GM21619 (cell line): ENCODE data around the gene POPDC3.
"Not testable (repeated sequence)": the region's sequence is repeated elsewhere in the genome, so short reads cannot be mapped to it uniquely, and the experiment has no call there.

Source experiments
- ATAC-seq: cut with Tn5 transposase; IDR thresholded peaks from one replicate; pipeline ENCODE4 v1.9.1; 2021; ENCODE audit not compliant: unreplicated experiment

POPDC3 gene

GRCh38 chr6:105196076-105196475 is 16.3 kb upstream of the POPDC3 start:
- ATAC-seq, result no peak

- no peak for ATAC-seq
These were observed 14.8 kb upstream of the POPDC3 start for GRCh38 chr6:105194591-105194990.

GRCh38 chr6:105194106-105194505 is 14.3 kb upstream of the POPDC3 start:
- ATAC-seq, result no peak

DNA sequence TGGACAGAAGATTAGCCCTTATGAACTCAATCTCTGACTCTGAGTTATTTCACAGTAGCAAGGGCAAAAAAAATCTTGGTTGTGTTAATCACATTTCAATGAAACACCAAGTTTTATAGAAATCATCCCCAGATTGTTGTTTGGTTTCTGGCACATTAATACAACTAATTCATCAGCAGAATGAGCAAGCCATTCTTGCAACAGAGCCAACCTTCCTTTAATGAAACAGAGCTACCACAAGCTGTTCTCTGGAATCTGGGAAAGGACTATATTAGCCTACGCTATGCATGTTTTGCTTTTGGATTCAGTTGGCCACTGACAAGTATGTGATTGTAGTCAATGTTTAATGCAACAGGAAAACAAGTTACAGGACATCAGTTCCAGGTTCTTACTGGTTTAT is 13.8 kb upstream of the POPDC3 start:
- no peak for ATAC-seq

GRCh38 chr6:105192707-105193465 is 13.1 kb upstream of the POPDC3 start:
- no peak for ATAC-seq

- no peak for ATAC-seq
These were observed 11.5 kb upstream of the POPDC3 start for GRCh38 chr6:105191351-105191750.

DNA sequence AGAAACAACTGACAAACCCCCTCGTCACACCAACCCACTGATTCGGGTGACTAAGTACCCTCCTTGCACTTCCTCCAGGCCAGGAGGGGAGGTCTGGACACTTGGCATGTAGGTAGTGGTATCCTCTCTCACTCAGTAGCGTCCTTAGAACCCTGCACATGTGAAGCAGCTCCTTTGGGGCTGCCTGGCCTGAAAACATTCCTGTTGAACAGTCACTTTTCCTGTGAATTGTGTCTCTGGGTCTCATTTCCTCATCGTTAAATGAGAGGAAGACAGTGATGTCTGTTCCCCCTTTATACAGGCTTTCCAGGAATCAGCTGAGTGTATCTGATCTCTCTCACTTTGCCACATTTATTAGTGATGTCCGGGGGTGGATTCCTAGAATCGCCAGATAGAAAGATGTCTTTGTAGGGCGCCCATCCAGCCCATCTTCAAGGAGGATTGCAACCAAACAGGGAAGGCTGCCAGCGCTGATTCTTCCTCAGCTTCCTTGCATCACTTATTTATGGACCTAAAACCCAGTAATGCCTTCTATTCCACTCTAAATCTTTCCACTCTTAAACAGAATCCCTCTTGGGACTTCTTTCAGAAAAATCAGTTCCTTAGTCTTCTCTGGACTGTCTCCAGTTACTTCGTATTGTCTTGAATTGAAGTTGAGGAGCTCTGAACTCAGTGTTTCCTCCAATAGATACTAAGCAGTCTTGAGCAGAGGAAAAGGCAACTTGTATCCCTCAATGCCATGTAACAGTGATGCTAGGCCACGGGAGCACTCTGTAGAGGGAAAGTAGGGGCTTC is 9.4 kb upstream of the POPDC3 start:
- ATAC-seq, result no peak

DNA sequence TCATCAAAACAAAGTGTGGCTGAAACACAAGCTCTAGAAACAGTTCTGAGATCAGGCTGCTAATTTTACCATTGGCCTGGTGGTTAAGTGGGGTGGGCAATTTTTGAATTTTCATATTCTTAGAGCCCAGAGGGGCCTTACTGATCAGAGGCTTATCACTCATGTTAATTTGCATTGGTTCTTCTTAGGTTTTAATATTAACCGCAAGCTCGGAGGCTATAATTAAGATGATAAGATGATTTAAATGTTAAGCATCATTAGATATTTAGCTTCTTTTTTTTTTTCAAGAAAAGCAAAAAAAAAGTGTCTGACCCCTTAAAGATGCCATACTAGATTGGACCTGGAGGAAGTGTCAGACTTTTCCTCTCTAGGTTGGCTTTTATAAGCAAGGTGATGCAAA is 8.4 kb upstream of the POPDC3 start:
- no peak for ATAC-seq

- ATAC-seq, result no peak
These were observed 6.8 kb upstream of the POPDC3 start for GRCh38 chr6:105186576-105186975.

- ATAC-seq, result no peak
These were observed 5.1 kb upstream of the POPDC3 start for GRCh38 chr6:105184921-105185320.

DNA sequence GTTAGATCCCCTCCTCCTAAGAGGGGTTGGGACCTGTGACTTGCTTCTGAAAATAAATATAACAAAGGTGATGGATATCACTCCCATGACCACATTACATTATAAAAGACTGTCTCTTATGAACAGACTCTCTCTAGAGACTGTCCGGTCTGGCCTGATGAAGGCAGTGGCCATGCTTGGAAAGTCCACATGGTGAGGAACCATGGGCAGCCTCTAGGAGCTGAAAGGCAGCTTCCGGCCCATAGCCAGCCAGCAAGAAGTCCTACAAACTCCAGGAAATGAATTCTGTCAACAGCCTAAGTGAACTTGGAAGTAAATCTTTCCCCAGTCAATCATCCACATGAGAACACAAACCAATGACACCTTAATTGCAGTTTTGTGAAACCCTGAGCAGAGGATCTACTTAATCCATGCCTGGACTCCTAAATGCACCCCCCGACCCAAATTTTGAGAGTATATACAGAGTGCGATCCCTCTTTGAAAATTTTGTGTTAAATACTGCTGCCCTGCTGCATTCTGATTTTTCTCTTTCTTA is 2.2 kb upstream of the POPDC3 start:
- ATAC-seq, result no peak

- no peak for ATAC-seq
These were observed 1.2 kb downstream of the POPDC3 start for GRCh38 chr6:105178636-105179035.

GRCh38 chr6:105178110-105178509 is 1.7 kb downstream of the POPDC3 start:
- no peak for ATAC-seq

GRCh38 chr6:105177556-105177955 is 2.3 kb downstream of the POPDC3 start:
- ATAC-seq, result no peak

- ATAC-seq, result no peak
These were observed 5.3 kb downstream of the POPDC3 start for GRCh38 chr6:105174512-105174911.

DNA sequence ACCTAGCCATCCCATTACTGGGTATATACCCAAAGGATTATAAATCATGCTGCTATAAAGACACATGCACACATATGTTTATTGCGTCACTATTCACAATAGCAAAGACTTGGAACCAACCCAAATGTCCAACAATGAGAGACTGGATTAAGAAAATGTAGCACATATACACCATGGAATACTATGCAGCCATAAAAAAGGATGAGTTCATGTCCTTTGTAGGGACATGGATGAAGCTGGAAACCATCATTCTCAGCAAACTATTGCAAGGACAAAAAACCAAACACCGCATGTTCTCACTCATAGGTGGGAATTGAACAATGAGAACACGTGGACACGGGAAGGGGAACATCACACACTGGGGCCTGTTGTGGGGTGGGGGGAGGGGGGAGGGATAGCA is 7.3 kb downstream of the POPDC3 start:
- ATAC-seq, result not testable (repeated sequence)

GRCh38 chr6:105170059-105170458 is 9.8 kb downstream of the POPDC3 start:
- ATAC-seq, result no peak

DNA sequence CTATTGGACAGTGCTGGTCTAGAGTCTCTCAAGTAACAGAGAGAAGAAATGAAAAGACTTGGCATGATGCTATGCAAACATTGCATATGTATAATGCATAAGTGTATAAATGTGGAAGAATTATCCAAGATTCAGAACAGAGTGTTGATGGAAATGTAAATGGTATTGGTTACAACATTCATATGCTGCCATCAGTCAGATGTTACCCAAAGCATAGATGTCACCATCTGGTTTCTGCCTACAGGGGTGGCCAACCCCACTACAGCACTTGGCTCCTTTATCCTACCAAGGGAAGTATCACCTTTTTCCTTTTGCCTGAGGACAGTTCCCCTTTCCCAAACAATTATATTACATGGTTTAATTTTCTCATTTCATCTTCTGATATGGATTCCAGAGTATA is 11.9 kb downstream of the POPDC3 start:
- ATAC-seq, result no peak

GRCh38 chr6:105164418-105164817 is 15.4 kb downstream of the POPDC3 start:
- no peak for ATAC-seq

DNA sequence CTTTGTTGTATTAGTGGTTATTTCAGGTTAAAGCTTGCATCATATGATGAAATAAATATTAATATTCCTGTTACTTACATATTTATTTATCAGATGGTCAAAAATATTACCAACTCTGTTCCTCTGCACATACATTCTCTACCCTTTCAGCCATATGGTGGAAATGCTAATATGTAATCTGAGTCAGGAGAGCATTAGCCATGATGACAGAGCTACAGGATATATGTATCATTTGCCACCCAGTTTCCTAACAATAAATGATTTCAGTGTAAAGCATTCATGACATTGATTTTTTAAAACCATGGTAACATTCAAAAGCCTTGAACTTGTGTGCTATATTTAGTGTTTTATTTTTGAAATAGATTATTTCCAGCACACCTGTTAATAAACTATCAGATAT is 16.6 kb downstream of the POPDC3 start:
- no peak for ATAC-seq

DNA sequence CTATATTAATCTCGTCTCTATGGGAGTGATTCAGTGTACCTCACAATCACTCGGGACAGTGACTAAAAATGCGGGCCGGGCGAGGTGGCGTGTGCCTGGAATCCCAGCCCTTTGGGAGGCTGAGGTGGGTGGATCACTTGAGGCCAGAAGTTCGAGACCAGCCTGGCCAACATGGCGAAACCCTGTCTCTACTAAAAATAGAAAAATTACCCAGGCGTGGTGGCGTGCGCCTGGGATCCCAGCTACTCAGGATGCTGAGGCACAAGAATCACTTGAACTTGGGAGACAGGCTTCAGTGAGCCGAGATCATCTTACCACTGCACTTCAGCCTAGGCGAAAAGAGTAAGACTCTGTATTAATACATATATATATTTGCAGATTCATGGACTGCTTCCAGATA is 17.4 kb downstream of the POPDC3 start:
- no peak for ATAC-seq

DNA sequence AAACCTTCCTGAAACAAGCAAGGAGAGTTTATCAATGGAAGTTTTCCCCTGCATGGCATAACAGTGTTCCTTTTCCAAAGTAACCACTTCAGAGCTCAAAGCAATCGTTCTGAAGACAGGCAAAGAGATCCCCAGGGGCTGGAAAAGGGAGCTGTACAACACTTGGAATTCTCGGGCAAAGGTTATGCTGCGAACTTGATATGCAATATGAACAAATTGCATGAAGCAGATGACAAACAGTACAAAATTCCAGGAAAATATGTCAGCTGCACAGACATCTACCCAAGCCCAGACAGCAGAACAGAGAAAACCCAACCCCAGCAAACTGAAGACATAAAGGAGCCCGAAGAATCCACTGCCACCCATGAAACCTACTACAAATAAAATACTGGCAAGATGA is 18.4 kb downstream of the POPDC3 start:
- no peak for ATAC-seq
